ENCODE measurements around the gene SLIT3.
"Not testable (repeated sequence)": the region's sequence is repeated elsewhere in the genome, so short reads cannot be mapped to it uniquely, and the experiment has no call there.

Gene SLIT3

DNA sequence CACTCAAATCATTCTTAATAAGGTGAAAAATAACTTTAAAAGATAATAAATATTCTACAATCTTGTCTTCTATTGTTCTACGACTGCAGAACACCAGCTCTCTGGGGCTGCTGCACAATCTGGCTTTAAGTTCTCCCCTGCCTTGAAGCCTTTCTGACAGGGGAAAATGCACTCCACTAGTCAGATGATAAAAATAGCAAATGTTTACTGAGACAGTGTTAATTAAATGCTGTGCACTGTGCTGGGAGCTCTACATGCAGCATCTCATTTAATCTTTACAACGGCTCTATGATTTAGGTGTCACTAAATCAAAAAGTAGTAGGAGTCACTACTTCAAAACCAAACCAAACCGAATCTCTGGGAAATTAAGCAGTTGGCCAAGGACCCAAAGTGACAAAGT, 132.7 kb downstream of the SLIT3 start:
- DNase-seq, result no peak

DNA sequence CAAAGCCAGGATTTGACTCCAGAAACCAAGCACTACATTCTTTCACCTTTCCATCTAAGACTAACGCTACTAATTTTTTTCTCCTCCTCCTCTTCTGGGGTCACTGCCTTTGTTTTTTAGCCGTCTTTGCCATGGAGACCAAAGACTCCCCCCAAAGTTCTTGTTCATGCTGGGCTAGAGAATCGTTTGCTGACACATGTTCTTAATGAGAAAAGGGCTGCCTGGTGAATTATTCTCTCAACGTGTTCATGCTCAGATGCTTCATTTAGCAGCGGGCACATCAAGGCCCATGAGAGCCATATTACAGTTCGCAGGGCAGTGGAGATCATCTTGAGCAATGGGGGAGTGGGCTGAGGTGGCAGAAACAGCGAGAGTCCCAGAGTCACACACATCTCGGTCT, 134.9 kb downstream of the SLIT3 start:
- no peak for DNase-seq

DNA sequence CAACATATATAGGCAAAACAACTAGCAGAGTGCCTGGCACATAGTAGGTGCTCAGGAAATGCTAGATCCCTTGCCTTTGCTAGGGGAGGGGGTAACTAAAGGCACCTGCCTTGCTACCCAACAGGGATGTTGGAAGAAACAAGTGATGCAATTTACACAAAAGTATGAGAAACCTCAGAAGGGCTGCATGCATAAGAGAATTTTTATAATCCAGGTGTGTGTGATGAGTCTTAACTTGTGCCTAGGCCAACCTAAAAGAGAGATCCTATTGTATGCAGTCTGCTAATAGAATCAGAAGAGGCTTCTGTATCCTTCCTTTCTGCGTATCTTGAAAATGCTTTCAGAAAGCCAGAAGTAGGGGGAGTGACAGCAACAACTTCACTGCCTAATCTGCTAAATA, 135.9 kb downstream of the SLIT3 start:
- no peak for DNase-seq

DNA sequence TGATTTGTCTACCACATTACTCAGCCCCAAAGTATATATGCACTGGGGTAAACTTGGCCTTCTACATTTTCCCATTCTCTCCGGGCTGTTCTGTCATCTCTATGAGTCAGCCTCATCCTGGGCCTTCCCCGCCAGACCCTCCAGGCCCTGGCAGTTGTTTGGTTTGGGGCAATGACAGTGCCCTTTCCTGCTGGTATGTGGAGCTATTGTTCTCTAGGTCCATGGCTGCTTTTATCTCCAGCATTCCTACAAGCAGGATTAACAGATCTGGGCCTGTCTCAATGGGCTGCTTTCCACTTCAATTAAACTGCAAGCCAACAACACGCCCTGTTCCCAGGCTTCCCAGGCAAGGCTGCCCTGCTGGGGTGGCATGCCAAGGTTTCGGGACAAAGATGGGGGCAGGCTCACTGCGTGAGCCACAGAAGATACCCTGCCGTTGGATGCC, 136.4 kb downstream of the SLIT3 start:
- no peak for DNase-seq

DNA sequence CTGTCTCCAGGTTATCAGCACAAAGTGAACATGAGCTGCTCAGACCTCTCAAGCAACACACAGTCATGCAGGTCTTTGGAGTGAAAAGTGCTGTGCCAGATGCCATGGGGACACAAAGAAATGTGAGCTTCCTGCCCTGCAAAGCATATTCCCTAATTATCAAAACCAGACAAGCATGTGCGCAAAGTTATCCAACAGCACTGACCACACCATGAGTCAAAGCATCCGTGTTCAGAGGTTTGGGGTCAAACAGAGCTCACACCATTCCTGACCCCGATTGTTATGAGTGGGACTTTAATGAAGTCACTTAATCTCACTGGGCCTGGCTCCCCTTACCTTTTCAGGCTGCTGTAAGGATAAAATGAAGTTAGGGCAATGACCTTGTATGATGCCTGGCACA, 138.5 kb downstream of the SLIT3 start:
- no peak for DNase-seq

- no peak for DNase-seq
Observed at GRCh38 chr5:169161022-169161680, 139.8 kb downstream of the SLIT3 start.

GRCh38 chr5:169160405-169160901, 140.5 kb downstream of the SLIT3 start:
- no peak for DNase-seq

DNA sequence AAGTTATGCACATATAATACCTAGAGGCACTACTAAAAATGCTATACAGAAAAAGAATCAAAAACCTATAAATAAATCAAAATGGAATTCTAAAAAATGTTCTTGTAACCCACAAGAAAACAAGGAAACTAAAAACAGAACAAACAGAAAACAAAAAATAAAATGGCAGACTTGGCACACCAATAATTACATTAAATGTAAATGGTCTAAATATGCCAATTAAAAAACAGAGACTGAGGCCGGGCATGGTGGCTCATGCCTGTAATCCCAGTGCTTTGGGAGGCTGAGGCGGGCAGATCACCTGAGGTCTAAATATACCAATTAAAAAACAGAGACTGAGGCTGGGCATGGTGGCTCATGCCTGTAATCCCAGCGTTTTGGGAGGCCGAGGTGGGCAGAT, 142.2 kb downstream of the SLIT3 start:
- no peak for DNase-seq

- DNase-seq, result no peak
Observed at GRCh38 chr5:169157064-169157463, 143.9 kb downstream of the SLIT3 start.

DNA sequence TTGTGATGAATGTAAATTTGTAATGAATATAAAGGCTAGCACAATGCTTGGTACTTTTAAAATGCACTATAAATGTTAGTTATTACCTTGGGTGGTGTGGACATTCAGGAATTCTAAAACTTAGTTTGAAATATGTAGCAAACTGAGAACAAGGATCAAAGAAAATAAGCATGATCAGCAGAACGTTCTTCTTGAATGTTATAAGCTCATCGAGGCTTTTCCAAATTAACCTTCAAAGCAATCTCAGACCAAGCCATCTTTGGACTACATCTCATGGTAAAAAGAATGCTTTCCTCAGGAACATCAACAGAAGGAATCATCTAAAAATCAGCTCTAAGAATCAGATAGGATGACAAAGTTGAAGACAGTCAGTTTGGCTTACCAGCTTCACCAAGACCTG, 146.3 kb downstream of the SLIT3 start:
- DNase-seq, result no peak

GRCh38 chr5:169153405-169153804, 147.5 kb downstream of the SLIT3 start:
- DNase-seq, result no peak

DNA sequence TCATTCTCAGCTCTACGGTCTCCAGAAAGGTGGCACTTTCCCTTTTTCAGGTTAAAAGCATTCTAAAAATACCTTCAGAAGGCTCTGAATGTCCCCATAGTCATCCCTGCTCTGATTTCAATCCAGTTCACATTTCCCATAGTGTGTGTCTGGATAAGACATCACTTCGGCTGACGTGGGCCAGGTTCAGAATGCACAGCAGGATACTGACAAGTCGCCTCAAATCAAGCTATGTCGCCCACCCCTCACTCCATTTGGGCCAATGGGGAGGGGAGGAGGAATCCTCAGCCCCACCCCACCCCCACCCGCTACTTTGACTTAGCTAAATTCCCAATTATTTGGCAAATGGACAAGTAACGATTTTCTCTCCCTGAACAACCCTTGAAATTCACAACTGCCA, 148.0 kb downstream of the SLIT3 start:
- DNase-seq, result no peak

GRCh38 chr5:169152453-169152852, 148.5 kb downstream of the SLIT3 start:
- no peak for DNase-seq

GRCh38 chr5:169151051-169151805, 149.7 kb downstream of the SLIT3 start:
- no peak for DNase-seq

DNA sequence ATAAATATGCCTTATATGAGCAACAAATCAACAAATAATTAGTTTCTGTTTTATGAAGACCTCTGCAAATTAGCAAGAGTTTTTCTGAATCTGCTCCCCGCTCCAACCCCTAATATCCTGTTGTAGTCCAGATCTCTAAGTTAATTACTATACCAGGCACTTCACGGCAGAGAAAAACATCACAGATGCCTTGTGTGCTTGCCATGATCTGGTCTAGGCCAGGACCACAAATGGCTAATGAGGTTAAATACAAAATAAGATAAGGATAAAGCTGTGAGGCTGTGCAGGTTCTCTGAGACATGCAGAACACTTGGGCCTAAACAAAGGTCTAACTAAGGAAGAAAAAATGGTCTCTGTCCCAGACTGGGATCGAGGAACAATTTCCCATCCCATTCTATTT, 150.8 kb downstream of the SLIT3 start:
- DNase-seq, result no peak

DNA sequence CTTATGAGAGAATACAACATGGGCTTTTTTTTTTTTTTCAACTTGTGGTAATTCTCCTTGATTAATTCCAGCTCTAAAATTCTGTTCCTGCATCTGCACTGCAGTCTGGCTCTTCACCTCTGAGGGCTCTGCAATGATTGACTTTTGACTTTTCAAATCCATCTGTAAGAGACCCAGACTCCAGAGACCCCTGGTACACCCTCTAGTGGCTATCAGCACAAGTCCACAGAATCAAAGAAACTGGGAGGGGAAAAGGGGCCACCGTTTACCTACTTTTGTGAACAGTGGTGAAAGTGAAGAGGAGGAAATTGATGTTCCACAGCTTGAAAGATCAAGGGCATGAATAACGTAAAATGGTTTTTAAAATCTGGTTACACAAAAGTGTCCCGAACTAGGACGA, 151.6 kb downstream of the SLIT3 start:
- DNase-seq, result no peak

GRCh38 chr5:169148138-169148740, 152.7 kb downstream of the SLIT3 start:
- DNase-seq, result no peak

DNA sequence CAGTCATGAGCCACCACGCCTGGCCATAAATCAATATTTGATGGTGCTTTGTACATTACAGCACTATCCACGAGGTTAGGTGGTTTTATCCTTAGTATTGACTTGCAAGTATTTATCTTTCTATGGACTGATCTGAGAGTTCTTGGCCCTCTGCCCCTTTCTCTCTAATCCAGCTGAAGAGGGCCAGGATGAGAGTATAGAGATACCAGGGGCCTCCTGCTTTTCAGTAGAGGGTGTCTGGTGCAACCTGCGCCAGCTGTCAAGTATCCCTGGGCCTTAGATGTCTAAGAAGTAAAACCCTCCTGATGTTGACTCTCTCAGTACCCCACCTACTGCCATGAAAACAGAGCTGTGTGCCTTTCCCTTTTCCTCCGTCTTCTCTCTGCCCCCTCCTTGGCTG, 153.4 kb downstream of the SLIT3 start:
- no peak for DNase-seq

DNA sequence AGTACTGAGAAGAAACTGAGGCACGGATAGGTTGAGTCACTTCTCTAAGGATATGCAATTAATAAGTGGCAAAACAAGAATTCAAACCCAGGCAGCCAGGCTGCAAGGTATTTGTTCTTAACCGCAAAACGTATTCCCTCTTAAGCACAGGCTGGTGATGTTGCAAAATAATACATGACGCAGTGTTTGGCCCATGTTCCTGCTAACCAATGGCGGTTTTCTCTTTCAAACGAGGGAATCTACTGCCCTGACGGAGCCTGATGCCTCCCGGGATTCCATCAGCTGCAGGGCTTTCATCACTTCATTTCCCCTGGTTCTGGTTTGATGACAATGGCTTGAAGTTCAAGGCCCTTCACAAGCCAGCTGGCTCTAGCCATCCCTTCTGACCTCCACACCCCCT, 154.8 kb downstream of the SLIT3 start:
- no peak for DNase-seq

- DNase-seq, result no peak
Observed at GRCh38 chr5:169142264-169142970, 158.5 kb downstream of the SLIT3 start.

- not testable (repeated sequence) for DNase-seq
Observed at GRCh38 chr5:169140215-169140614, 160.7 kb downstream of the SLIT3 start.

GRCh38 chr5:169139480-169140050, 161.4 kb downstream of the SLIT3 start:
- DNase-seq, result no peak

- no peak for DNase-seq
Observed at GRCh38 chr5:169133531-169133930, 167.4 kb downstream of the SLIT3 start.

All from stimulated activated naive CD4-positive, alpha-beta T cell treated with Interleukin-2 at 50 U/mL for 16 hours (primary cell).